Activated T-cell treated with anti-CD3 and anti-CD28 coated beads, Interleukin-2, amount 50 U/mL, for 1 hour (primary cell): ENCODE measurements around the gene OTOL1.

ENCODE experiments used
- DNase-seq: peaks from one replicate; pipeline ENCODE4 v3.0.0-alpha.2; 2020

The OTOL1 gene

DNA sequence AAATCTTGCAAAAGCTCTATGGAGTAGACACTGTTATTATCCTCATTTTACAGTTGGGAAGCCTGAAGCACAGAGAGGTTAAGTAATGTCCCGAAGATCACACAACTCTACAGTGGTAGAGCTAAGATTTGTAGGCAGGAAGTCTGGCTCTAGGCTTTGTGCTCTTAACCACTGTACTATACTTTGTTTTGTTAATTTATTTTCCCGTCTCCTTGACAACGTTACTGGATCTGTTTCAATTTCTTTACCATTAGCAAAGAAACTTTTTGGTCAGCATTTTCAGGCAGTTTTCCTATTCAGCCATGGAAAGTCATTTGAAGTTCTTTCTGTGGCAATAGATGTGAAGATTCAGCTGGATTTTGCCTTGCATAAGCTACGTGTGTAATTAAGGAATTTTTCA lies 51.7 kb downstream of the OTOL1 start:
- DNase-seq, result no peak

DNA sequence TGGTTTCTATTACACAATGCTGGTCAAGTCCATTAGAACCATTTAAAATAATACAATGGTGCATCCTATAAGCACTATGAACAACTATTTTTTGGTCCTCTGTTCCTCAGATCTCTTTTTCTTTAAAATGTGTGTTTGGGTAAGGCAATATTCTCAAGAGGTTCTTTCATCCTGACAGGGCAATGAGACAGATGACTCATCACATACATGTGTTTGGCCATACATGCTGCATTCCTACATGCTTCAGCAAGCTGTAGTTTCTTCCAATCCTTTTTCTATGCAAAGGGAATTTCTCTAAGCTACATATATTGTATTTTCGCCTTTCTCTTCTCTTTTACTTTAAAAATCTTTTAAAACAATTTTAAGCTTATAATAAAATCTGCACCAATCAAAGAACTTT lies 52.7 kb downstream of the OTOL1 start:
- no peak for DNase-seq

GRCh38 chr3:161550491-161551195 lies 54.0 kb downstream of the OTOL1 start:
- no peak for DNase-seq

GRCh38 chr3:161551697-161552096 lies 55.1 kb downstream of the OTOL1 start:
- no peak for DNase-seq

DNA sequence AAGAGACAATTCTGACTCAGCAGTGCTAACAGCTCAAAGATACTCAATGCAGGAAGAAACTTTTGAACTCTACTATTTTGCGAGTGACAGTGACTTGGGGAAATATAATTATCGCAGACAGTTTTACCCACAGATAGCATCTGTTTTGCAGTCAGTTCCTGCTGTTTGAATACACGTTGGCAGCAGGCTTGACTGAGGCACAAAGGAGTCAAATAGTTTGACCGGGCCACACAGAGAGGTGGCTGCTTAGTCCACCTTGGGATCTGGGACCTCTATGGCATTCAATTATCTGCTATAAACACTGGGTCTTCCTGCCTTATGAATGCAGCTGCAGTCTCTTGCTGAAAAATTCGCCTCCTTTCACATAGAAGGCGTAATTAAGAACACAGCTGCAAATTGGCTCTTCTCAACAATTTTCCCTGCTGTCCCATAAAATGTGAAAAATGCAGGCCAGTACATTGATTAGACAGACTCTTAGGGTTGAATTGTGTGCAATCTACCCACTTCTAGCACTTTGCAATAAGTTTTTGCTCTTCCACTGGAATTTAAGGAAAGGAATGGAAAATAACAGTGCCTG lies 56.5 kb downstream of the OTOL1 start:
- DNase-seq, result no peak
